GM18858 (cell line): Measurements from ENCODE around the gene SNX33.
"Not testable (repeated sequence)": the region's sequence is repeated elsewhere in the genome, so short reads cannot be mapped to it uniquely, and the experiment has no call there.

Experiments
- ATAC-seq: cut with Tn5 transposase; IDR thresholded peaks from one replicate; pipeline ENCODE4 v1.9.1; 2021; ENCODE audit not compliant: unreplicated experiment

Gene SNX33

GRCh38 chr15:75647370-75648155 is at the start of gene SNX33:
SNX33 (plus strand) TSS chr15:75647912; CDS start chr15:75649103, 1,191 bp downstream.
- no peak for ATAC-seq

- no peak for ATAC-seq
Observed at GRCh38 chr15:75598361-75598760, 49.4 kb upstream of the SNX33 start.

- no peak for ATAC-seq
Observed at GRCh38 chr15:75599401-75599800, 48.3 kb upstream of the SNX33 start.

- ATAC-seq: no peak
Observed at GRCh38 chr15:75606026-75606425, 41.7 kb upstream of the SNX33 start.

GRCh38 chr15:75606711-75607699 is 40.7 kb upstream of the SNX33 start:
- no peak for ATAC-seq

- no peak for ATAC-seq
Observed at GRCh38 chr15:75616766-75617165, 30.9 kb upstream of the SNX33 start.

- ATAC-seq: no peak
Observed at GRCh38 chr15:75620058-75620820, 27.5 kb upstream of the SNX33 start.

GRCh38 chr15:75620841-75621391 is 26.8 kb upstream of the SNX33 start:
- ATAC-seq: no peak

GRCh38 chr15:75622505-75622904 is 25.2 kb upstream of the SNX33 start:
- ATAC-seq: no peak

- no peak for ATAC-seq
Observed at GRCh38 chr15:75625542-75626347, 22.0 kb upstream of the SNX33 start, which contains the start of gene SNUPN. SNUPN (minus strand) TSS chr15:75625725; CDS start chr15:75621051, 4,674 bp downstream.

- ATAC-seq: no peak
Observed at GRCh38 chr15:75631935-75632334, 15.8 kb upstream of the SNX33 start.

- not testable (repeated sequence) for ATAC-seq
Observed at GRCh38 chr15:75633922-75634321, 13.8 kb upstream of the SNX33 start.

GRCh38 chr15:75636026-75636425 is 11.7 kb upstream of the SNX33 start:
- no peak for ATAC-seq

- no peak for ATAC-seq
Observed at GRCh38 chr15:75637245-75638009, 10.3 kb upstream of the SNX33 start.

- ATAC-seq: no peak
Observed at GRCh38 chr15:75639191-75639708, 8.5 kb upstream of the SNX33 start.

- peak; percentile 84 for ATAC-seq
Observed at GRCh38 chr15:75639709-75640482, 7.8 kb upstream of the SNX33 start, which contains the start of gene IMP3. IMP3 (minus strand) TSS chr15:75640224; CDS start chr15:75640168, 56 bp downstream.

- peak; percentile 8 for ATAC-seq
Observed at GRCh38 chr15:75640483-75641178, 7.1 kb upstream of the SNX33 start.
